ENCODE data around the gene MAF.

DNA sequence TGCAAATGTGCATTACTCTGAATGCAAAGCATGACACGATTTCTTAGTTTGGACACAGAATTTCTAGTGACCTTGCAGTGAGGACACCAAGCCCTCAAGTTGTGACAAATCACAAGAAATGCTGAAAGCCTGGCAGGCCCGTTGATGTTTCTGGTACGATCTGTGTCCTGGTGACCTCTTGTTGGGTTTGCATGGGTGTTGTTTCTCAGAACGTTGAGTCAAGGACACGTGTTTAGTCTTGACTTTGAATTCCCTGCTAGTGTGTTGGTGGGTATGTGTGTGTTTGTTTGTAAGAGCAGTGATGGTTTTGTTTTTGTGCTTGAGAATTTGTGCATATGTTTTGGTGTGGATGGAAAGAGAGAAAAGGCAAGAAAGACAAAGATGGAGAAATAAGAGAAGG, 37.8 kb upstream of the MAF start:
- no peak for TF ChIP-seq EZH2 (IDR thresholded peaks at IDR 0.05)
- no peak for TF ChIP-seq POLR2AphosphoS5 (IDR thresholded peaks at IDR 0.05; ENCODE audit: borderline replicate concordance, low read depth, low read length)
- TF ChIP-seq FOXP2 (optimal IDR thresholded peaks at IDR 0.05; ENCODE audit: control extremely low read depth, extremely low read length, insufficient read depth) = no peak

Data from SK-N-MC (cell line).